Suprapubic skin (tissue), 4 donors: ENCODE data around the gene ROBO1. TPM values are rescaled to one million over a fixed set of nuclear protein-coding genes. Genes with fewer than 3 reads are reported as not detected.
"Not testable (repeated sequence)": the region's sequence is repeated elsewhere in the genome, so short reads cannot be mapped to it uniquely, and the experiment has no call there.

Experiments used
- DNase-seq, 2 donors: peaks; one replicate each; pipeline ENCODE4 v3.0.0-alpha.2; 2019; ENCODE audit warnings: low spot score in 2 of 2
- H3K27ac ChIP-seq: fragments of 200-600 bp; sonication (generic); one replicate; pipeline ENCODE4 v1.5.1; 2019
- H3K27me3 ChIP-seq: fragments of 200-600 bp; sonication (generic); one replicate; pipeline ENCODE4 v1.5.1; 2019
- H3K36me3 ChIP-seq: fragments of 200-600 bp; sonication (generic); one replicate; pipeline ENCODE4 v1.5.1; 2019
- H3K4me1 ChIP-seq: fragments of 200-600 bp; sonication (generic); one replicate; pipeline ENCODE4 v1.5.1; 2019
- H3K4me3 ChIP-seq: fragments of 200-600 bp; sonication (generic); one replicate; pipeline ENCODE4 v1.5.1; 2019; ENCODE audit warnings: mild to moderate bottlenecking
- H3K9me3 ChIP-seq: fragments of 200-600 bp; sonication (generic); one replicate; pipeline ENCODE4 v1.5.1; 2019
- EP300 ChIP-seq: sonication (generic); formaldehyde crosslinking; IDR thresholded peaks from one replicate; pipeline ENCODE4 v1.6.1; 2017; ENCODE audit warnings: antibody characterized with exemption
- POLR2A ChIP-seq, 2 donors: fragments of 450-650 bp; IDR thresholded peaks; one replicate each; pipeline ENCODE4 v1.6.1; 2017; ENCODE audit warnings: antibody characterized with exemption in 2 of 2, mild to moderate bottlenecking in 2 of 2, moderate library complexity in 2 of 2
- POLR2AphosphoS5 ChIP-seq, 3 donors: sonication (generic); formaldehyde crosslinking; IDR thresholded peaks; one replicate each; pipeline ENCODE4 v1.6.1; 2017; ENCODE audit warnings: antibody characterized with exemption in 3 of 3
- WGBS: methylation state at CpG from one replicate; pipeline ENCODE4 v1.1.5; 2018; 5-methylcytosine and 5-hydroxymethylcytosine counted together
- total RNA-seq, 4 donors: library from RNA; depleted of rRNA; stranded (reverse); fragments of >200 nt; gene quantifications; one replicate each; pipeline ENCODE4 v1.1.0, GENCODE V29; 2016
- TF ChIP-seq, protein P1 (sequence below), 2 donors: fragments of 200-600 bp in 1 of 2; fragments of 450-650 bp in 1 of 2; sonication (generic) in 1 of 2; IDR thresholded peaks; one replicate each; pipeline ENCODE4 v1.5.1; 2016 to 2019; ENCODE audit warnings: antibody characterized with exemption in 2 of 2, mild to moderate bottlenecking in 1 of 2, moderate library complexity in 1 of 2

Gene ROBO1
- total RNA-seq, 4 donors from 2014 or later, result 67.7 to 80.3 (median 71.3) TPM

DNA sequence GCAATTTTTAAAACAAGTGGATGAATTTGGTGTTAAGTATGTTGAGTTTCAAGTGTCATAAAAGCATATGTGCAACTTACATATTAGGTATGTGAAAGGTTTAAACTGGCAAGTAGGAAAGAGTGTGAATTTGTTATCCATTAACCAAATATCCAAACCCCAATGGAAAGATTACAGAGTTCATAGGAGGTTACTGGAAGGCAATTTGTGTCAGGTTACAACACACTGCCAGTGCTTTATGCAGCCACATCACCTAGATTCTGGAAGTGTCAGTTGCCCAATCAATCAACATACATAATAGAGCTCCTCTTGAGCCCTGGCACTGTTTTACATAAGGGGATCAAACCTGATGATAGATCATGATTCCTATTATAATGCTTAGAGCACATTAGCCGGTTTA, 261.0 kb downstream of the ROBO1 start:
- WGBS, result 84% methylated on average over 1 of the region's 1 CpG
- DNase-seq, result no peak
- no peaks in the 10 kb centered on the region for H3K4me1 ChIP-seq
- no peak overlapping the region for H3K27ac ChIP-seq
- no peak overlapping the region for H3K4me3 ChIP-seq
- H3K9me3 ChIP-seq, result no peaks in the 10 kb centered on the region
- TF ChIP-seq, protein P1, sequence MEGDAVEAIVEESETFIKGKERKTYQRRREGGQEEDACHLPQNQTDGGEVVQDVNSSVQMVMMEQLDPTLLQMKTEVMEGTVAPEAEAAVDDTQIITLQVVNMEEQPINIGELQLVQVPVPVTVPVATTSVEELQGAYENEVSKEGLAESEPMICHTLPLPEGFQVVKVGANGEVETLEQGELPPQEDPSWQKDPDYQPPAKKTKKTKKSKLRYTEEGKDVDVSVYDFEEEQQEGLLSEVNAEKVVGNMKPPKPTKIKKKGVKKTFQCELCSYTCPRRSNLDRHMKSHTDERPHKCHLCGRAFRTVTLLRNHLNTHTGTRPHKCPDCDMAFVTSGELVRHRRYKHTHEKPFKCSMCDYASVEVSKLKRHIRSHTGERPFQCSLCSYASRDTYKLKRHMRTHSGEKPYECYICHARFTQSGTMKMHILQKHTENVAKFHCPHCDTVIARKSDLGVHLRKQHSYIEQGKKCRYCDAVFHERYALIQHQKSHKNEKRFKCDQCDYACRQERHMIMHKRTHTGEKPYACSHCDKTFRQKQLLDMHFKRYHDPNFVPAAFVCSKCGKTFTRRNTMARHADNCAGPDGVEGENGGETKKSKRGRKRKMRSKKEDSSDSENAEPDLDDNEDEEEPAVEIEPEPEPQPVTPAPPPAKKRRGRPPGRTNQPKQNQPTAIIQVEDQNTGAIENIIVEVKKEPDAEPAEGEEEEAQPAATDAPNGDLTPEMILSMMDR (IDR thresholded peaks at IDR 0.05), result no peak
- TF ChIP-seq EP300 (no peak), POLR2AphosphoS5 (IDR thresholded peaks at IDR 0.05) (no peak), POLR2A (IDR thresholded peaks at IDR 0.05) (no peak)
- H3K27me3 ChIP-seq, result no peaks in the 10 kb centered on the region
- no peaks in the 10 kb centered on the region for H3K36me3 ChIP-seq

DNA sequence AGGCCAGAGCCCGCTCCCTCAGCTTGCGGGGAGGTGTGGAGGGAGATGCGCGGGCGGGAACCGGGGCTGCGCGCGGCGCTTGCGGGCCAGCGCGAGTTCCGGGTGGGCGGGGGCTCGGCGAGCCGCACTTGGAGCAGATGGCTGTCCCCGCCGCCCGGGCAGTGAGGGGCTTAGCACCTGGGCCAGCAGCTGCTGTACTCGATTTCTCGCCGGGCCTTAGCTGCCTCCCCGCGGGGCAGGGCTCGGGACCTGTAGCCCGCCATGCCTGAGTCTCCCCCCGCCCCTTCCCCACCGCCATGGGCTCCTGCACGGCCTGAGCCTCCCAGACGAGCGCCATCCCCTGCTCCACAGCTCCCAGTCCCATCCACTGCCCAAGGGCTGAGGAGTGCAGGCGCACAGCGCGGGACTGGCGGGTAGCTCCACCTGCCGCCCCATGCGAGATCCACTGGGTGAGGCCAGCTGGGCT, 265.5 kb downstream of the ROBO1 start:
- not testable (repeated sequence) for H3K4me3 ChIP-seq, H3K27ac ChIP-seq, H3K9me3 ChIP-seq, H3K36me3 ChIP-seq, H3K4me1 ChIP-seq, DNase-seq, H3K27me3 ChIP-seq
- 97% methylated on average over 26 of the region's 39 CpGs for WGBS

DNA sequence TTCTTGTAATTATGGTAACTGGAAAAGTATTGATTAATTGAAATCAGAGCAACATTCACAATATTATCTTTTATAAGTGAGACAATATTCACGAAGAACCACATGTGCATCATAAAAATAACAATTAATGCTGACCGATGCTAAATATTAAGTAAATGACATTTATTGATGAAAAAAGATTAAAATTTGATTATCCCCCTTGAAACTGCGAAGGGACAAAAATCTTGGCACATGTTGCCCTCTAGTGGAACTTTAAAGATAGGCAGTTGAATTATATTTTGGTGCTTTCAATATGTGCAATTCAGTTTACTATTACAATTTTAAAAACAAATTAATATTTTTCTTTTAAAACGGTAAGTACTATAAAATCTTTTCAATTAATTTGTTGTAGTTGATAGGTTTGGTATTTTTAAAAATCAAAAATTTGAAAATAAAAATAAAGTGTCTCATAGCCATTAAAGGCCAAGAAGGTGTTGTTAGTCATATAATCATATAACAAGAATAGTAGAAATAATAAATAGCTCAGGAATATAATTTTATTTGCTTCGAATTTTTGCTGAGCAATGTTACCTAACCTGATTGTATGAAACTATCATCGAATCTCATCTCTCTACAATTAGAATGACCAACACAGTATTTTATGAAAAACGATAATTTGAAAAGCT, 270.2 kb downstream of the ROBO1 start:
- Histone ChIP-seq H3K36me3 (no peaks in the 10 kb centered on the region), H3K4me1 (no peaks in the 10 kb centered on the region), H3K27ac (no peak overlapping the region), H3K27me3 (no peaks in the 10 kb centered on the region), H3K4me3 (no peak overlapping the region), H3K9me3 (no peaks in the 10 kb centered on the region)
- no peak for DNase-seq
- TF ChIP-seq, protein P1 (IDR thresholded peaks at IDR 0.05), result peak in 1 of 2 donors; percentile 45
- no peak for TF ChIP-seq POLR2A (IDR thresholded peaks at IDR 0.05)
- no peak for TF ChIP-seq EP300
- TF ChIP-seq POLR2AphosphoS5 (IDR thresholded peaks at IDR 0.05), result no peak
- WGBS, result 33% methylated on average over 7 of the region's 7 CpGs

DNA sequence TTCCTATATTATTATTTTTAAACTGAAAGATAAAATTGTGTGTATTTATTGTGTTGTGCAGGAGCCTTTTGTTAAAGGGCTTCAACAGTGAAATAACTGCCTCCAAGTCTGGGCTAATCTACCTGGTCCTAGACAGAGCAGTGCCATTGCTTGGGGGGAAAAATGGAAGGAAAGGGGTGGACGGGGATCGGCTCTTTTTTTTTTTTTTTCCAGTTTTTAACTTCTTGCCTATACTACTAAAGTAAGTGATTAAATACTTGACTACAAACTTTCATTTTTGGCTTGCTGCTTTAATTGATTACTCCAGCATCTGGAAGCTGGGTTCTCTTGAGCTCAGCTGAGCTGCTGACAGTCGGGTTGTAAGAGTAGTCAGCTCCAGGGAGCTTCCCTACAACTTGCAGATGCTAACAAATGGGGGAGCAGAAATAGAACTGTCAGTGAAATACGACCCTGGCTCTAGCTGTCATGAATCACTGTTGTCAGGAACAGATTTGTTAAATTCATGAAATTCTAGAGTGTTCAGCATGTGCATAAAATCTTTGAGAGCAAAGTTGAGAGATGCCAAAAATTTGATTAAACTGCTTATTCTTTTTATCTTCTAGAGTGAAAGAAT, 276.7 kb downstream of the ROBO1 start:
- Histone ChIP-seq H3K27me3 (no peaks in the 10 kb centered on the region), H3K36me3 (no peaks in the 10 kb centered on the region), H3K27ac (no peak overlapping the region), H3K4me1 (peaks cover 13% of the 10 kb centered on the region), H3K4me3 (no peak overlapping the region), H3K9me3 (no peaks in the 10 kb centered on the region)
- no peak for DNase-seq
- TF ChIP-seq POLR2AphosphoS5 (IDR thresholded peaks at IDR 0.05) (no peak), EP300 (no peak)
- TF ChIP-seq, protein P1 (IDR thresholded peaks at IDR 0.05), result no peak
- WGBS, result 16% methylated on average over 4 of the region's 4 CpGs

DNA sequence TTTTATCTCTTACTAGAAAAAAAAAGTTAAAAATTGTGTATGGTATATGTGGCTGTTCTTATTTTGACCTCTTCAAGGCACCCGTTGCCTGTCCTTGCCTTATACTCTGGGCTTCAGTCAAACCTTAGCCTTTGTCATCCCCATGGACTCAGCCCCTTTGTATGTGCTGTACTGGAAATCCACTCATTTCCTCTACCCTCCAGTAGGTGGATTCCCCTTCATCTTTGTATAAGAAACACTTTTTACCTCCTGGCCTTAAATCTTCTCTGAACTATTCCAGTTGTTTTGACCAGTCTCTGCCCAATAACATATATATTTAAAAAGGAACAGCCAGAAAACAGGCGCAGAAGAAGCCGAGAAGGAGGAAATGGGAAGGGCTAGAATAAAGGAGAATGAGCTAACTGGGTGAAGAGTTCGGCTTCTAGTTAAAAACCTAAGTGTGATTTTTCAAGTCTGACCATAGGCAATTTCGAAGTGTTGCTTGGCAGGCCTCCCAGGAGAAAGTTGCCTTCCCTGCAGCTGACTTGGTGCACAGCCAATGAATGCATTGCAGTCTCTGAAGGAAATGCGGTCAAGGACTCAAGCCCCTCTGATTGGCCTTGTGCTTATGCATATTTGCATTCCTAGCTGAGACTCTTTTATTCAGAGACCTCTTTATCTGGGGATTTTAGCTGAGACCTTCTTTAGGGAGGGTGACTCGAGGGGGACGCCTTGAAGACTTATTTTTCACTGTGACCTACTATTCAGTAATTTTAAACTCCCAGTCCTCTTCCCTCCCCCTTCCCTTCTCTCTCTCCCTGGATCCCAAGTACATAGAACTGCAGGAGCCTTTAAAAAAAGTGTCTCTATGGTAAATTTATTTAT, 277.4 kb downstream of the ROBO1 start:
- no peak for DNase-seq
- TF ChIP-seq EP300, result no peak
- TF ChIP-seq, protein P1 (IDR thresholded peaks at IDR 0.05), result no peak
- no peak for TF ChIP-seq POLR2AphosphoS5 (IDR thresholded peaks at IDR 0.05)
- TF ChIP-seq POLR2A (IDR thresholded peaks at IDR 0.05), result no peak
- Histone ChIP-seq H3K4me3 (no peak overlapping the region), H3K9me3 (no peaks in the 10 kb centered on the region), H3K27me3 (no peaks in the 10 kb centered on the region), H3K36me3 (no peaks in the 10 kb centered on the region), H3K4me1 (peaks cover 13% of the 10 kb centered on the region), H3K27ac (no peak overlapping the region)
- 29% methylated on average over 8 of the region's 8 CpGs for WGBS
